GM21360 (cell line): ENCODE measurements around the gene RNF114.
"Not testable (repeated sequence)": the region's sequence is repeated elsewhere in the genome, so short reads cannot be mapped to it uniquely, and the experiment has no call there.

Source experiments
- ATAC-seq: cut with Tn5 transposase; IDR thresholded peaks from one replicate; pipeline ENCODE4 v1.9.1; 2021; ENCODE audit warnings: mild to moderate bottlenecking, moderate library complexity; ENCODE audit not compliant: unreplicated experiment

The RNF114 gene

DNA sequence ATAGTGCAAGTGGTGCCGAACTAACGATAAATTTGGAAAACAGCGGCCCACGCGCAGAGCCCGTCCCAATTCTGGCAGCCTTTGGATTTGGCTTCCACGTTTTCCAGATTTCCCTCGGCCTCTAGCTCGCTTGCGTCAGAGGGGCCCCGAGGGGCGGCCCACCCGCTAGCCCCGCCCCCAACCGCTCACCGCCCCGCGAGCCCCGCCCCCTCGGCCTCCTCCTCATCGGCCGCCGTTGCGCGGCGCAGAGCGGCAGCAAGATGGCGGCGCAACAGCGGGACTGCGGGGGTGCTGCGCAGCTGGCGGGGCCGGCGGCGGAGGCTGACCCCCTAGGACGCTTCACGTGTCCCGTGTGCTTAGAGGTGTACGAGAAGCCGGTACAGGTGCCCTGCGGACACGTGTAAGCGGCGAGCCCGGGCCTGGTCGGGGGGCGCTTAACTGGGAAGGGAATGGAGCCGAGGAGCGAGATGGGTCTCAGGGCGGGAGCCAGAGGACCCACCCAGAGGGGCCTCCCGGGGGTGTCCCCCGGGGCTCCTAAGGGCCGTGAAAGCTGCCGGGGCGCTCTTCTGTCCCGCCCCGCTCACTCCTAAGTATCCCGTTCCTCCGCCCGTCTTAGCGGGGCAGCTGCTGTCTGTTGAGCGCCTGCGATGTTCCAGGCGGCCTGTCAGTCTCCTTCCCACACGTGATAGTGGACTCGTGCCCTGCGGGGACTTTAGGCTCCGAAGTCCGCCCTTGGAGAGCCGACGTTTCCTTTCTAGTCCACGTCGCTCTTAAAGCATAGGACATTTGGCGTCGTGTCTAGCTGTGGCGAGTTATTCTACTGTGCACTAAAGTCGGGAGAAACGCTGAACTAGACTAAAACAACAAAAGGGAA, at the start of gene RNF114:
RNF114 (plus strand) TSS at position 245 of the 874 bp plus-strand sequence; CDS start at position 261, 16 bp downstream.
- peak; percentile 62 for ATAC-seq

GRCh38 chr20:49886571-49887213, 49.5 kb upstream of the RNF114 start:
- no peak for ATAC-seq

DNA sequence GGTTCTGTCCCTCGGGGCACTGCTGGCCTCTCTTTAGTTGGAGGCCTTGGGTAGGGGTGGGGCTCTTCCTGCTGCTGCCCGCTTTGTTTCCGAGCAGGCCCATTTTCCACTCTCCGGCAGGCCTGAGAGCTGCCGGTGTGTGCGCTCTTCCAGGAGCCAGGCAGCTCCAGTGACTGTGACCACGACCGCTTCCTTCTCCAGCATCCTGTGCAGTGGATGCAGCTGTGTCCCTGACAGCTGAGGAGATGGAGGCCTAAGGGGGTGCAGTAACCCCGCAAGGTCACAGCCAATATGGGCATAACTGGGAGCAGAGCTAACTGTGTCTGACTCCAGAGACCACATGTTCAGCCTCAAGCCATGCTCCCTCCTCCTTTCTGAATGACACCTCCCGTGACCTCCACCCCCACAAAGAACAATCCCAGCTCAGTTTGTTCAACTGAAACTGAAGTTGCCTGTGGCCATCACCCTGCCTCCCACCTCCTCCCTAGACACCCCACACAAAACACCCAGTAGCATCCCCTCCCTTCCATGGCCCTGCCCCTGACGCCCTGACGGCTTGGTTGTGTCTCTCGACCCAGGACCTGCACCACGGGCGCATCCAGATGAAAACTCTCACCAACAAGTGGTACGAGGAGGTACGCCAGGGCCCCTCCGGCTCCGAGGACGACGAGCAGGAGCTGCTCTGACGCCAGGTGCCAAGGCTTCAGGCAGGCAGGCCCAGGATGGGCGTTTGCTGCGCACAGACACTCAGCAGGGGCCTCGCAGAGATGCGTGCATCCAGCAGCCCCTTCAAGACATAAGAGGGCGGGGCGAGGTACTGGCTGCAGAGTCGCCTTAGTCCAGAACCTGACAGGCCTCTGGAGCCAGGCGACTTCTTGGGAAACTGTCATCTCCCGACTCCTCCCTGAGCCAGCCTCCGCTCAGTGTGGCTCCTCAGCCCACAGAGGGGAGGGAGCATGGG, 48.7 kb upstream of the RNF114 start:
- no peak for ATAC-seq

- ATAC-seq, result no peak
Observed at GRCh38 chr20:49888212-49889000, 47.8 kb upstream of the RNF114 start.

DNA sequence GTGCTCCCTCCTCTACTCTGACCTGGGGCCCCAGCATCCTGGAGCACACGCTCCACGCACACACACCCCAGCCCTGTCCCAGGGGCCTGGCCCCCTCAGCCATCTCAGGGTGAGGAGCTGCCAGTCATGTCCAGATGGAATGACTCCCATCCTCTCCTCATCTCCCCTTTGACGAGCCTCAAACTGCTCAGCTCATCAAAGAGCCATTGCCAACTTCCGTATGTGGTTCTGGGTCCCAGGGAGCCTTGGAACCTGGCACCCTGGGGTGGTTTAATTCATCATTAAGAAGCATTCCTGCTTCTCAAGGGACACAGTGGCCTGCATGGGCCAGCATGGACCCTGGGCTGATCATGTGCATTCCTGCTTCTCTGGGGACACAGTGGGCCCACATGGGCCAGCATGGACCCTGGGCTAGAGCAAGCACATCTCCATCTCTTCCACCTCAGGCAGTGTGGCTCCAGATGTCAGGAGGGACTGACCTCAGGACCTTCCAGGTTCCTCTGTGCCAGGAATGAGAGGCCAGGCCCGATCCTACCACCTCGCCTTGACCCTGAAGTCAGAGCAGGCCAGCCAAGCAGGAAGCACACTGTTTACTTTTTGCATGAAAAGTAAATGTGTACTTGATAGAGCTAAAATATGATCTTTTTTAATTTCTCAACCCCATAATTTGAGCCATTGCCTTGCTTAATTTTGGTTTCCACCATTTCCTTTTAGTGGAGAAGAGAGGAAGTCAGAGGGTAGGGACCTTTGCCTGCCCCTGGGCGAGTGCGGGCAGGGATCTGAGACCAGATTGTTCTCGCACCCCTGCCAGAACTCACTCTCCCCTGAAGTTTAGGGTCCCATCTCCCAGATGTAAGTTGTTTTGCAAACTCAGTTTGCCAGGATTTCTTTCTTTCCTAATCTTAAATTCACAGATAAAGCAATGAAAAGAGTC, 46.9 kb upstream of the RNF114 start:
- ATAC-seq, result no peak

GRCh38 chr20:49889935-49890333, 46.3 kb upstream of the RNF114 start:
- no peak for ATAC-seq

- no peak for ATAC-seq
Observed at GRCh38 chr20:49890471-49891361, 45.5 kb upstream of the RNF114 start.

DNA sequence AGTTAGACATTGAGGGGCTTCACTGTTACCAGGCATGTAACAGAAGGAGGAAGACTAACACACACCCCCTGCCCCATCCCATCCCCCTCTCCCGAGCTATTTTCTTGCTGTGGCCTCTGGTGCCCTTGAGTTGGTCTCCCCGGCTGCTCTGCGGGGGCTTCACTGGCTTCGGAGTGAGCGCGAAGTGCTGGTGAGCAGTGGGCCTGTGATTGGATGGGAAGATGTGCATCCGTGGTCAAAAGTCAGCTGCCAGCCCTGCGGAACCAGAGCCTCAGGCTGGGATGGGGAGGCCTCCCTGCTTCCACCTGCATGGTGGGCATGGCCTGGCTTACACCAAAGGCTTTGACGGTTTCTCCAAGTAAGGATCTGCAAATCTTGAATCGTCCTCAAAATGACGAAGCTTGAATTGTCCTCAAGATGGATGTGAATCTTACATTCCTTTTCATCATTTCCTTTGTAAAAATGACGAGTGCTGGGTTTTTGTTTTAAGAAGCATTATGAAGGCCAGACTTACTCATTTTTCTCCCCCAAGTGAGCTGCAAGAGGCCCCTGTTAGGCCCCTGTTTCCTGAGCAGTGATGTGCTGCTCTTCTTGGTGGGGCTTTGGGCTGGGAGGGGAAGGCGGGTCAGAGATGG, 44.6 kb upstream of the RNF114 start:
- ATAC-seq, result no peak

DNA sequence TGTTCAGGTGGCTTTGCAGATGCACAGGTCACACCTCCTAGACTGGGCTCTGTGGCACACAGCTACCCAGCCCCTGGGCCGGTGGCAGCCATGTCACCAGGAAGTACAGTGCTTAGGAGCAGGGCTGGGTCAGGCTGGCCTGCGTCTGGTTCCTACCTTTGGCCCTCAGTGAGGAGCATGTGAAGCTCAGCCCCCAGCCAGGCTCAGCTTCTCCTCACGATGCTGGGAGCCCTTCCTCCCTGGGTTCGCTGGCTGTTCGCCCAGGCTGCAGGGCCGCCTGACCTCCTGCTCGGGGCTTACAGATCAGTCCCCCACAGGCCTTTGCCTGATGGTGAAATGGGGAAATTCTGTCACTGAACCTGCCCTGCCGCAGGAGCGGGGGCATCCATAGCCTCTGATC, 43.9 kb upstream of the RNF114 start:
- ATAC-seq, result no peak

DNA sequence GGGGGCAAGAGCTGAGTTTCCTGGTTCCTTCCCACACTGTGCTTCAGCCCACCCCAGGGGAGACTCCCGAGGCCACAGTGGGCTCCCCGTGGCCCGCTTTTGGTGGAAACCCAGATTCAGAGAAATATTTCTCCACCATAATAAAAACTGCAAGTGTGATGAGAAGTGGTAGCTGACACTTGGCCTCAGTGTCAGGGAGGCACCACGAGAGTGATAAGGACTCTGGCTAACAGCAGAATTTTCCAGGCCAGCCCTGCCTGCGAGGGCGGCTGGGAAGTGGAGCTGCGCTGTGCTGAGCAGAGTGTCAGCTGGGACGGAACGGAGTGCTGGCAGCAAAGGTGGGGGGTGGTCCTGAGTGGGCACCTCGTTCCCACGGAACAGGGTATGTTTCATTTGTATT, 43.4 kb upstream of the RNF114 start:
- no peak for ATAC-seq

- ATAC-seq, result no peak
Observed at GRCh38 chr20:49893242-49894072, 42.7 kb upstream of the RNF114 start.

GRCh38 chr20:49894073-49894470, 42.1 kb upstream of the RNF114 start:
- ATAC-seq, result no peak

DNA sequence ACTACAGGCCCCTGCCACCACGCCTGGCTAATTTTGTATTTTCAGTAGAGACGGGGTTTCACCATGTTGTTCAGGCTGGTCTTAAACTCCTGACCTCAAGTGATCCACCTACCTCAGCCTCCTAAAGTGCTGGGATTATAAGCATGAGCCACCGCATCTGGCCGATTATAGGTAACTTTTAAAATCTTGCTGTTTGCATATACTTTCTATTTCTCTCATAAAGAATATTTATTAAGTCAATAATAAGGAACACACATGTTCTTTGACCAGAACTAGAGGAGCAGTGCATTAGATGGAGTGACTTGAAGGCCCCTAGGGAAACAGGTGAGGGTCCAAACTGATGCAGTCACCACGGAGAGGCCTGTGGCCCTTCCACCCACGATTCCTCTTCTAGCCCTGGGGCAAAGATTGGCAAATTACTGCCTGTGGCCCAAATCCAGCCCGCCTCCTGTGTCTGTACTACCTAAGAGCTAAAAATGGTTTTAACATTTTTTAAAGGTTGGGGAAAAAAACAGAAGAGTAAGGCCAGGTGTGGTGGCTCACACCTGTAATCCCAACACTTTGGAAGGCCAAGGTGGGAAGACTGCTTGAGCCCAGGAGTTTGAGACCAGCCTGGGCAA, 40.6 kb upstream of the RNF114 start:
- not testable (repeated sequence) for ATAC-seq

DNA sequence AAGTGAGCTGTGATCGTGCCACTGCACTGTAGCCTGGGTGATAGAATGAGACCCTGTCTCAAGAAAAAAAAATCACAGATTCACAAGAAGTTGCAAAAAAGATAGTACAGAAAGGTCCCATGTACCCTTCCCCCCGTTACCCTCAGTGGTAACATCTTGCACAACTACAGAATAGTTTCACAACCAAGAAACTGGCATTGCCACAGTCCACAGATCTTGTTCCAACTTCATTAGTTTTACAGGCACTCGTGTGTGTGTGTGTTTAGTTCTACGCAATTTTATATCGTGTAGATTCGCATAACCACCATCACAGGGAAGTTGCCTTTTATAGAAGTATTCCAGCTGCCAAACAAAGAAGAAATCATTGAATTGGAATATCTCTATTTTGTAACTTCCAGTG, 40.0 kb upstream of the RNF114 start:
- no peak for ATAC-seq

DNA sequence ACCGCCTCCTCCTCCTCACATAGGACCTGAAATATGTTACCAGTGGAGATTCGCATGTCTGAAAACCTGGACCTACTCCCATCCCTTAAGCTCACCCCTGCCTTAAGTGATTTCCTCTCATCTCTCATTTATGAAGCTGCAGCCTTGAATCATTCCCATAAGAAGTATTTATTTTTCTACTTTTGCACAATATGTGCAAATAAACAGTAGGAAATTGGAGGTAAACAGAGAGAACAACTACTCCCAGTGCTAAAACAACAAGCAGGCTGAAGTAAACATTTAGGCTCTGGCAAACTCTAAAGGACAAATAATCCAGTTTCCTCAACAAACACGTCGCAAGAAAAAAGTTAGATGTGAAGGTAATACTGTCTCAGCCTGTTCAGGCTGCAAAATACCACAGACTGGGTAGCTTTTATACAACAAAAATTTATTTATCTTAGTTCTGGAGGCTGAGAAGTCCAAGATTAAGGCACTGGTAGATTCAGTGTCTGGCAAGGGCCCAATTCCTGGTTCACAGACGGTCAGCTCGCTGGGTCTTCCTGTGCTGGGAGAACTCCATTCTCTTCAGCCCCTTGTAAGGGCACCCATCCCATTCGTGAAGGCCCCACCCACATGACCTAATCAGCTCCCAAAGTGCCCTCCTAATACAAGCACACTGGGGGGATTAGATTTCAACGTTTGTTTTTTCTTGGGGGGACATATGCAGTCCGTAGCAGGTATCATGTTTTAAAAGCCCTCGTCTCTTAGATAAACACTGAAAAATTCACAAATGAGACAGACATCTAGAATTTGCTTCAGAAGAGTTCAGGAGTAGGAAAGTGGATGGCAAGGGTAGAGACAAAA, 36.4 kb upstream of the RNF114 start:
- no peak for ATAC-seq

- no peak for ATAC-seq
Observed at GRCh38 chr20:49901588-49901987, 34.6 kb upstream of the RNF114 start.
